ENCODE measurements around the gene SERTAD4.

Gene SERTAD4

DNA sequence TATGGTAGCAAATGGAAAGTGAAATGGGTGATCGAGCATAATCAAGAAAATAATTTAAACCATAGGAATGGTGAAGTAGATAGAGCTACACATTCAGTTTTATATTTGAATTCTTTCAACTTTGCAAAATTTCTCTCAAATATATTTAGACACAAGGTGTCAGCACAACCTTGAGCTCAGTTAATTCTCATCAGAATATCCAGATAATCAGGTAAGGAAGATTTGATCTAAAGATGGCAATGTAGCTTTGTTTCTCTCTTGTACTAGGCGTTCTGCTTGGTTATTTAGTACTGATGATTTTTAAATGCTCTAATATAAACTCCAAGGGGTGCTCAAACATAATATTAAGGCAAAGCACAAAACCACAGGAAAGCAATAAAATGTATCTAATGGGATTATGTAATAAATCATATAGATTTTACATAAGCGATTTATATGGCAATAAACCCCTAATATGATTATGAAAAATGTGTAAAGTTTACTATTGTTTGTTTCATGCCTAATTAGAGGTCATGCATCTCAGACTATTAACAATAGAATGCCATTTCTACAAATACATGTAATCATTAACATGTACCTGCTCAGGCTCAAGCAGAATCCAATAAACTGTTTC is 32.4 kb upstream of the SERTAD4 start:
- no peak for TF ChIP-seq TCF12 (IDR thresholded peaks at IDR 0.05; ENCODE audit: low read depth)
- 0 out of 2 replicates have a peak, but pooled peaks have one; percentile 7 for TF ChIP-seq RAD21 (IDR thresholded peaks at IDR 0.05; ENCODE audit: low read depth)

DNA sequence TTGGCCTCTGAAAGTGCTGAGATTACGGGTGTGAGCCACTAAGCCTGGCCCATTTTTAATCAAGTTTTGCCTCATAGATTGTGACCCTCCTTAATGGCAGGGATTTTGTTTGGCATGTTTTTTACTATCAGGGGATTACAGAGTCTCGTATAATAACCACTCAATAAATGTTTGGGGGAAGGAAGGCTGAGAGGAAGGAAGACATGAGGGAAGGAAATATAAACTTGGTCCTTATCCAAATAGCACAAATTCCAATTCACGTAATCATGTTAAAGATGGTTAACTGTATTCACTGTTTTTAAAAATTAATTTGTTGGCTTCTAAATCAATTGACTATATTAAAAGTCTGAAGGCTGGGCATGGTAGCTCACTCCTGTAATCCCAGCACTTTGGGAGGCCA is 30.9 kb upstream of the SERTAD4 start:
- TF ChIP-seq CEBPB (IDR thresholded peaks at IDR 0.05) (no peak), CREB1 (IDR thresholded peaks at IDR 0.05; ENCODE audit: low read depth) (no peak), TAF1 (IDR thresholded peaks at IDR 0.05; ENCODE audit: low read depth) (no peak), NFIC (IDR thresholded peaks at IDR 0.05) (no peak), YY1 (IDR thresholded peaks at IDR 0.05; ENCODE audit: low read depth) (no peak), TEAD4 (IDR thresholded peaks at IDR 0.05) (no peak), TCF12 (IDR thresholded peaks at IDR 0.05; ENCODE audit: low read depth) (no peak), RAD21 (IDR thresholded peaks at IDR 0.05; ENCODE audit: low read depth) (no peak), FOXM1 (IDR thresholded peaks at IDR 0.05; ENCODE audit: borderline replicate concordance, low read depth) (no peak), EP300 (IDR thresholded peaks at IDR 0.05; ENCODE audit: borderline replicate concordance) (no peak), ZBTB7A (IDR thresholded peaks at IDR 0.05; ENCODE audit: low read depth) (no peak)
- TF ChIP-seq, protein P1, sequence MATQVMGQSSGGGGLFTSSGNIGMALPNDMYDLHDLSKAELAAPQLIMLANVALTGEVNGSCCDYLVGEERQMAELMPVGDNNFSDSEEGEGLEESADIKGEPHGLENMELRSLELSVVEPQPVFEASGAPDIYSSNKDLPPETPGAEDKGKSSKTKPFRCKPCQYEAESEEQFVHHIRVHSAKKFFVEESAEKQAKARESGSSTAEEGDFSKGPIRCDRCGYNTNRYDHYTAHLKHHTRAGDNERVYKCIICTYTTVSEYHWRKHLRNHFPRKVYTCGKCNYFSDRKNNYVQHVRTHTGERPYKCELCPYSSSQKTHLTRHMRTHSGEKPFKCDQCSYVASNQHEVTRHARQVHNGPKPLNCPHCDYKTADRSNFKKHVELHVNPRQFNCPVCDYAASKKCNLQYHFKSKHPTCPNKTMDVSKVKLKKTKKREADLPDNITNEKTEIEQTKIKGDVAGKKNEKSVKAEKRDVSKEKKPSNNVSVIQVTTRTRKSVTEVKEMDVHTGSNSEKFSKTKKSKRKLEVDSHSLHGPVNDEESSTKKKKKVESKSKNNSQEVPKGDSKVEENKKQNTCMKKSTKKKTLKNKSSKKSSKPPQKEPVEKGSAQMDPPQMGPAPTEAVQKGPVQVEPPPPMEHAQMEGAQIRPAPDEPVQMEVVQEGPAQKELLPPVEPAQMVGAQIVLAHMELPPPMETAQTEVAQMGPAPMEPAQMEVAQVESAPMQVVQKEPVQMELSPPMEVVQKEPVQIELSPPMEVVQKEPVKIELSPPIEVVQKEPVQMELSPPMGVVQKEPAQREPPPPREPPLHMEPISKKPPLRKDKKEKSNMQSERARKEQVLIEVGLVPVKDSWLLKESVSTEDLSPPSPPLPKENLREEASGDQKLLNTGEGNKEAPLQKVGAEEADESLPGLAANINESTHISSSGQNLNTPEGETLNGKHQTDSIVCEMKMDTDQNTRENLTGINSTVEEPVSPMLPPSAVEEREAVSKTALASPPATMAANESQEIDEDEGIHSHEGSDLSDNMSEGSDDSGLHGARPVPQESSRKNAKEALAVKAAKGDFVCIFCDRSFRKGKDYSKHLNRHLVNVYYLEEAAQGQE (IDR thresholded peaks at IDR 0.05; ENCODE audit: low read depth), result no peak

DNA sequence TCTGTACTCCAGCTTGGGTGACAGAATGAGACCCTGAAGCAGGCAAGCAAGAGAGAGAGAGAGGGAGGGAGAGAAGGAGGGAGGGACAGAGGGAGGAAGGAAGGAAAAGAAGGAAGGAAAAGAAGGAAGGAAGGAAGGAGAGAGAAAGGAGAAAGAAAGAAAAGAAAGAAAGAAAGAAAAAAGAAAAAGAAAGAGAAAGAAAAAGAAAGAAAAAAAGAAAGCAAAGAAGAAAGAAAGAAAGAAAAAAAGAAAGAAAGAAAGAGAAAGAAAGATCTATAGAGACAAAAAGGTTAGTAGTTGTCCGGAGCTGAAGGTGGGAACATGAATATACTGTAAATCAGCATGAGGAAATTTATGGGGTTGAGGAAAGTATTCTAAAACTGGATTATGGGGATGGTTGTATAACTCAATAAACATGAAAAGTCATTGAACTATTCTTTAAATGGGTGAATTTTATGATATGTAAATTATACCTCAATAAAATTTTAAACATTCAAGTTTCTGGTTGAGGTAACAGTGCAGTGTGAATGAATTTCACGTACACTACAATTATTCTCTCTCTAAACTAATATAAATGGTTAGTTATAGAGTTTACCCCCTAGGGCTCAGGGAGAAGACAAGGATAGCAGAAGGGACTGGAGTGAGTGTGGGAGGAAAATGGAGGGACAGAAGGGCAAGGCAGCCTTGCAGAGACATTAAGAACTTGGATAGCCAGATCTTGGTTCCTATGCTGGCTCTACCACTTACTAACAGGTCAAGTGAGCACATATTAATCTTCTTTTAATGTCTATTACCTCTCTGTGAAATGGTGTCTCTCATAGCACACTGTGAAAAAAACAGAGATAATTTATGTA is 24.8 kb upstream of the SERTAD4 start:
- TF ChIP-seq, protein P2, sequence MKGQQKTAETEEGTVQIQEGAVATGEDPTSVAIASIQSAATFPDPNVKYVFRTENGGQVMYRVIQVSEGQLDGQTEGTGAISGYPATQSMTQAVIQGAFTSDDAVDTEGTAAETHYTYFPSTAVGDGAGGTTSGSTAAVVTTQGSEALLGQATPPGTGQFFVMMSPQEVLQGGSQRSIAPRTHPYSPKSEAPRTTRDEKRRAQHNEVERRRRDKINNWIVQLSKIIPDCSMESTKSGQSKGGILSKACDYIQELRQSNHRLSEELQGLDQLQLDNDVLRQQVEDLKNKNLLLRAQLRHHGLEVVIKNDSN (IDR thresholded peaks at IDR 0.05), result no peak
- TF ChIP-seq TCF12 (IDR thresholded peaks at IDR 0.05; ENCODE audit: low read depth), result no peak
- TF ChIP-seq TAF1 (IDR thresholded peaks at IDR 0.05; ENCODE audit: low read depth), result no peak

DNA sequence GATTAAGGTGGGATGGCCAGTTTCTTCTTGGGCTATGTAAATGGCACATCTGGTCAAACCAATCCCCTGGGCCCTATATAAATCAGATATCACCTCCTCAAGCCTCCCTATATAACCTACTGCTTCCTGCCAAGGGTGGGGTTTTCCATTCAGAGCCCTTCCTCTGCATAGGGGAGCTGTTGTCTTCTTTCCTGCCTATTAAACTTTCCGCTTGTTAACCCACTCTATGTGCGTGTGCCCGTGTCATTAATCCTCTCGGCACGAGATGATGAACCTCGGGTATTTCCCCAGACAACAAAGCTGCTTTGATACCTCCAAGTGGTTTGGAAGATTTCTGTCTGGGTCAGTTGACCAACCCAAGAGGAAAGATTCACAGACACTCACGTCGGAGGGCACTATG is 19.3 kb upstream of the SERTAD4 start:
- TF ChIP-seq, protein P2 (IDR thresholded peaks at IDR 0.05), result no peak
- TF ChIP-seq, protein P3, sequence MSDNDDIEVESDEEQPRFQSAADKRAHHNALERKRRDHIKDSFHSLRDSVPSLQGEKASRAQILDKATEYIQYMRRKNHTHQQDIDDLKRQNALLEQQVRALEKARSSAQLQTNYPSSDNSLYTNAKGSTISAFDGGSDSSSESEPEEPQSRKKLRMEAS (IDR thresholded peaks at IDR 0.05), result no peak
- no peak for TF ChIP-seq RAD21 (IDR thresholded peaks at IDR 0.05; ENCODE audit: low read depth)
- no peak for TF ChIP-seq TCF12 (IDR thresholded peaks at IDR 0.05; ENCODE audit: low read depth)
- no peak for TF ChIP-seq TEAD4 (IDR thresholded peaks at IDR 0.05)
- TF ChIP-seq, protein P1 (IDR thresholded peaks at IDR 0.05; ENCODE audit: low read depth), result no peak
- TF ChIP-seq TAF1 (IDR thresholded peaks at IDR 0.05; ENCODE audit: low read depth), result no peak
- no peak for TF ChIP-seq NFIC (IDR thresholded peaks at IDR 0.05)
- no peak for TF ChIP-seq EGR1 (IDR thresholded peaks at IDR 0.05)
- no peak for TF ChIP-seq YY1 (IDR thresholded peaks at IDR 0.05; ENCODE audit: low read depth)
- TF ChIP-seq ZBTB7A (IDR thresholded peaks at IDR 0.05; ENCODE audit: low read depth), result no peak
- no peak for TF ChIP-seq CREB1 (IDR thresholded peaks at IDR 0.05; ENCODE audit: low read depth)
- TF ChIP-seq EP300 (IDR thresholded peaks at IDR 0.05; ENCODE audit: borderline replicate concordance), result no peak
- no peak for TF ChIP-seq FOXM1 (IDR thresholded peaks at IDR 0.05; ENCODE audit: borderline replicate concordance, low read depth)
- no peak for TF ChIP-seq CEBPB (IDR thresholded peaks at IDR 0.05)

DNA sequence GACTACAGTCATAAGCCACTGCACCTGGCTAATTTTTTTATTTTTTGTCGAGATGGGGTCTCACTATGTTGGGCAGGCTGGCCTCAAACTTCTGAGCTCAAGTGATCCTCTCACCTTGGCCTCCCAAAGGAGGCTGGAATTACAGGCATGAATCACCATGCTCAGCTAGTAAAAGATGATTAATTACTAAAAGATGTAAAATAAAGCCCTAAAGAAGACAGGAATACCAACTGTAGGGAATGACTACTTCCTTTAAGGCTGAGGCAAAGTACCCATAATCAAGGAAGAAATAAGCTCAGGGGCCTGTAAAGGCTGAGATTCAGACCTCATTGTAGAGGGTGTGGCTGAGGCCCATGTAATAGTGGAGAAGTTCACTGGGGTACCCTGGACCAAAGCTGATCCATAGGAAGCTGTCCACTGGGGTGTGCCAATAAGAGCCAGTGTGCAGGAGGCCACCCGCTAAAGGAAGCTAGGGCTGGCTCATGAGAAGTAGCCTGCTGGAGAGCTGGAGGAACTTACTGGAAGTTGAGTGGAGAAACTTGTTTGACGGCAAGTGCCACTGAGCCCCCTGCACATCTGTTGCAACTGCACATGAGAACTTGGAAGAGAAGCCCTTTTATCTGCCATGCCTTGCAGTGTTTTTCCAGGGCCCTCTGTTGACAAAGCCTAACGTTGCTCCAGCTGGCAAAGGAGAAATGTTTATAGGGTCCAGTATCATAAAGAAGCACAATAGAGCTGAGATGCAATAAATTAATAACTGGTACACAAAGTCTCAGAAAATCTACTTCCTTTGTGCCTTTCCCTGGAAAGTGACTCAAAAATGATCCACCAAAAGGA is 17.8 kb upstream of the SERTAD4 start:
- TF ChIP-seq TEAD4 (IDR thresholded peaks at IDR 0.05), result no peak
- TF ChIP-seq YY1 (IDR thresholded peaks at IDR 0.05; ENCODE audit: low read depth), result no peak
- no peak for TF ChIP-seq RAD21 (IDR thresholded peaks at IDR 0.05; ENCODE audit: low read depth)
- no peak for TF ChIP-seq CREB1 (IDR thresholded peaks at IDR 0.05; ENCODE audit: low read depth)
- TF ChIP-seq NFIC (IDR thresholded peaks at IDR 0.05), result no peak
- no peak for TF ChIP-seq FOXM1 (IDR thresholded peaks at IDR 0.05; ENCODE audit: borderline replicate concordance, low read depth)
- no peak for TF ChIP-seq EP300 (IDR thresholded peaks at IDR 0.05; ENCODE audit: borderline replicate concordance)
- TF ChIP-seq, protein P2 (IDR thresholded peaks at IDR 0.05), result no peak
- TF ChIP-seq, protein P3 (IDR thresholded peaks at IDR 0.05), result no peak
- no peak for TF ChIP-seq EGR1 (IDR thresholded peaks at IDR 0.05)
- TF ChIP-seq TAF1 (IDR thresholded peaks at IDR 0.05; ENCODE audit: low read depth), result no peak
- no peak for TF ChIP-seq TCF12 (IDR thresholded peaks at IDR 0.05; ENCODE audit: low read depth)
- TF ChIP-seq CEBPB (IDR thresholded peaks at IDR 0.05), result no peak
- TF ChIP-seq, protein P1 (IDR thresholded peaks at IDR 0.05; ENCODE audit: low read depth), result no peak
- TF ChIP-seq ZBTB7A (IDR thresholded peaks at IDR 0.05; ENCODE audit: low read depth), result no peak
